CD1c-positive myeloid dendritic cell (primary cell): Measurements from ENCODE around the gene SERGEF.

Source experiments
- DNase-seq: peaks from one replicate; pipeline ENCODE4 v3.0.0-alpha.2; 2016; ENCODE audit errors: extremely low spot score

Gene SERGEF

DNA sequence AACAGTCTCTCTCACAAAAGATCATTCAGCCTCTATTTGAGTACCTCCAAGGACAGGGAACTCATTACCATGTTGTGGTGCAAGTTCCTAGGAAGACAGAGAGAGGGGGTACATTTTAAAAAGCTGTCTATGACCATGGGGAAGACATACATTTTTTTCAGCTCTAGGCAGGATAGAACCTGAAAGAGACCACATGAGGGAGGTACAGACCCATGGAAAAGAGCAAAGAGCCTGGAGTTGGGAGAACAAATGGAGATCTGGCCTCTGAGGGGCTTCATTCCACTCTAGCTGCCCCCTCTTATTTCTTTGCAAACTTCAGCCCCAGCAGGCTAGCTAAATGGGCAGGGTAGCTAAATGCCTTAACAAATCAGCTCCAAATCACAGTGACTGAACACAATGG, 241.9 kb downstream of the SERGEF start:
- no peak for DNase-seq

DNA sequence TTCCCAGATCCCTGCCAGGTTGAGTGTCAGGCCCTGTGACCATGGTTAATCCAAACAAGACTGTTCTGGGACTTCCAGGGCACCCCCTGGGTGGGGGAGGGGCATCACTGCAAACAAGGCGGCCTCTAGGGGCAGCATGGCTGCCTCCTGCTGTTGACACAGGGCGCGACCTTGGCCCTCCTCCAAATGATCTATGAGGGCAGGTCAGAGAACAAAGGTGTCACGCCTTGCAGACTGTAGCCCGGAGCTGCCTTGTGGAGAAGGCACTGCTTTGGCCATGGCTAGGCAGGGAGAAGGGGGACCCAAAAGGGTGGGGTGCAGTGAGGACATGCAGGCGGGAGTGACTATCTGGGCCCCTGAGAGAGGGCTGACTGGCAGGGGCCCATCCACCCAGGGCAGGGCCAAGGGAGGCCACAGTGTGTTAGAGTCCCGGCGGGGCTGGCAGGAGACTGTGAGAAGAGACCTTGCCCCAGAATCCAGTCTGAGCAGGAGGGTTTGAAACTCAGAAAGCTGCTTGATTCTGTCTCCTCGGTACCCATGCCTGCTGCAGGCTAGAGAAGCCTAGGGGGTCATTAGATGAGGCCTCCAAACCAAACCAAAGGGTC, 242.7 kb downstream of the SERGEF start:
- no peak for DNase-seq

DNA sequence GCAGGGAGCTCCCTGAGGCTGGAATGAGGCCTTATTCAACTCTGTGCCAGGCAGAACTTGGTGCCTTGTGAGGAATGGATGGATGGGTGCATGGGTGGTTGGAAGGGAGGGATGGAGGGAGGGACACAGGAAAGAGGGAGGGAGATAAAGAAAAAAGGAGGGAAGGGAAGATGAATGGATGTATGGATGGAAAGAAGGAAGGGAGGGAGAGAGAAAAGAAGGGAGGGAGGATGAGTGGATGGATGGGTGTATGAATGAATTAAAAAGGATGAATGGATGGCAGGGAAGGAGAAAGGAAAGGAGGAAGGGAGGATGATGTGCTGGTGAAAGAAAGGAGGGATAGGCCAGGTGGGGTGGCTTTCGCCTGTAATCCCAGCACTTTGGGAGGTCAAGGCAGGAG, 243.6 kb downstream of the SERGEF start:
- no peak for DNase-seq

DNA sequence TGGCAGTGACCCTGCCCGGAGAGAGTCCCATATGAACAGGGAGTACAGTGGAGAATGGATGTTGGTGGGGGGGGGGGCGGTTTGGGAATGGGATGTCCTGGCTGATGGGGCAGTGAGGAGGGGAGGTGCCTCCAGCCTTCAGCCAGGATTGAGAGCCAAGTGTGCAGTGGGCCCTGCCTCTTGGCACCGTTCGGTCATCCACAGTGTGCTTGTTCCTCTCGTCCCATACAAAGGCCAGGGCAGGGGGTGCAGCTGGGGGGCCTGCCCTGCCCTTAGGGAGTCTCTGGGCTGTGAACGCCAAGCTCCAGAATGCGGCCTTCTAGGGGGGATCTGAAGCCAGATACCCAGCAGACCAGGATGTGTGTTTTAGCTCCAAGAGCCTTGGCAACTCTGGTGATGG, 244.3 kb downstream of the SERGEF start:
- DNase-seq, result no peak

DNA sequence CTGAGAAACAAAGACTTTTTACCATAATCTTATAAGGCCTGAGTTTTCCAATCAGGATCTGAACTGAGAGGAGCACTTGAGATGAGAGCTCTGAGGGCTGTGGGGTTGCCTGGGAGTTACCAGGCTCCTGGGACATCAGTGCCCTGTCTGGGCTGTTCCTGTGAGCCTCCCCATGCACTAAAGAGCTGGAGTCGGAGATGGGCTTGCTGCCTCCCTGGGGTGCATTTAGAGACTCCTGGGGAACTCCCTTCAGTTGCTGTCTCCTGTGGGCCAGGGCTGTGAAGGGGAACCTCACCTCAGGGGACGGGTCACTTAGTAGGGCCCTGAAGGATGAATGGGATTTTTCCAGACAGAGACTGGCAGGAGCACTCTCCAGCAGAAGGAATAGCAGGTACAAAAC, 244.9 kb downstream of the SERGEF start:
- DNase-seq, result no peak

DNA sequence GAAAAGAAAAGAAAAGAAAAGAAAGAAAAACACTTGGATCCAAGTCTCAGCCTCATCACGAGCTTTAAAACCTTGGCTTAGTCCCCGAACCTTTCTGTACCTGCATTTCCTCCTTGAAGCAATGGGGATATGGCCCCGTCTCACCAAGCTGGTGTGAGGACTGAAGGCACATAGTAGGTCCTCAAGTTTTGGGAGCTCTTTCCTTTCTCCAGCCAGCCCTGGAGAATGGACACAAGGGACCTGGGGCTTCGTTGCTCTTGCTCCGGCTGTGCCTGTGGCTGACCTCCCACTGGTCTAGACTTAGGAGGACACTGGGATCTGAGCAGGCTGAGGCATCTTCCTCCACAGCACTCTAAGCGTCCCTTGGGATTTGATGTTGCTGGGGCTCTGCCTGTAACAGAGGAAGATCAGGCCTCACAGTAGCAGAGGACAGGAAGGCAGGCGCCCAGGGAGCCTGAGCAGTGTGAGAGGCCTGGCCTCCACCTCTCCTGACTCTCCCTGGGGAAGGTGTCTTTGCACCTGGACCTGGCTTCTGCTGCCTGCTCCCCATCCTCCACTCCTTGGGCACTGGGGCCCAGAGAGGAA, 245.5 kb downstream of the SERGEF start:
- no peak for DNase-seq

DNA sequence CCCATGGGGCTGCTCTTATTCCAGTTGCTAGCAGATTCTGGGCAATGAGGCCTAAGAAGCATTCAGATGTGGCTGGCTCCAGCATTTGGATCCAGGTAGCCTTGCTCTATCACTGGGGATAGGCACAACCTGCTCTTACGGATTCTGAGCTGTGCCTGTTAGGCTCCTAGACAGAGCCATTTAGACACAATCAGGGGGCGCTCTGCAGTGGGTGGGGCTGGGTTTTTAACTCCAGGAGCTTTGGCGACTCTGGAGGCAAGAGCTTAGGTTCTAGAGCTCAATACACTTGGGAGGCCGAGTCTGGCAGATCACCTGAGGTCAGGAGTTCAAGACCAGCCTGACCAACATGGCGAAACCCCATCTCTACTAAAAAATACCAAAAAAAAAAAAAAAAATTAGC, 246.3 kb downstream of the SERGEF start:
- no peak for DNase-seq

DNA sequence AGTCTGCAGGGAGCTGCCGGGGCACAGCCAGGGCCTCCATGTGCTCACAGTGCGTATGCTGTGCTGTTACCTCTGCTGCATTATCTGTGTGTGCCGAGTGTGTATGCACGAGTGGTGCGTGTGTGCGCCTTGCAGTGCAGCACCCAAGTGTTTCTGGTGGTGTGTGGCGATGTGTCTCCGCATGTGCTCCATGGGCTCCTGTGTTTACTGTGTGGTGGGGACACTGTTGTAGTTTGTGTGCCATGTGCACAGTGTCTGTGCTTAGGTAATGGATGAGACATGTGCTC, 246.8 kb downstream of the SERGEF start:
- DNase-seq, result no peak

DNA sequence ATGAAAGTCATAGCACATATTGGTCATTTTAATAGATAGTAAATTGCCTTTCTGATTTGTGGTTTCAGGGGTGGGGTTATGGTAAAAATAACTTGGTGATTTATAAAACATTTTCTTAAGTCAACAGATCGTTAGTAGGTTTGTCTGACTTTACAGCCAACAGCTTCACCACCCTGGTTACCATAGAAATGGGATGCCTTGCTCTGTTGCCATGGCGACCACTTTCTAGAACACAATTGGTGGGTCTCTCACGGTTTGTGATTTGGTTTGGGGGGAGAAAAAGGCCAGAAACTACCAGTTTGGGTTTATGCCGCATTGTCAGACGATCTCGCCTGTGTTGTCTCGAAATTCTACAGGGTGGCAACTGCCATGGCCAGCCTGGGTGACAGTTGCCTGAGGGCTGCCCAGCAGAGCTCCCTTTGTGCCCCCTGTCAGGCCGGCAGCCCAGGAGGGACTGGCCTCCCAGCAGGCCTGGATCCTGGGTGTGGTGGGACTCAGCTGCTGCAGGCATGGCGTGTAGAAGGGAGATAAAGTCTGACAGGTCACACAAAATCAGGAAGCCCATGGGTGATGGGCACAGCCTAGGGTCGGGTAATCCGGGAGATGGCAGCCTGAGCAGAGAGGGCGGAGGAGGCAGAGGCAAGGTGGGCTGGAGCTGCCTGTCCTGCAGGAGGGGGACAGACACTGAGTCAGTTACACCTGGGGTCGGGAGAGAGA, 247.3 kb downstream of the SERGEF start:
- DNase-seq, result no peak

DNA sequence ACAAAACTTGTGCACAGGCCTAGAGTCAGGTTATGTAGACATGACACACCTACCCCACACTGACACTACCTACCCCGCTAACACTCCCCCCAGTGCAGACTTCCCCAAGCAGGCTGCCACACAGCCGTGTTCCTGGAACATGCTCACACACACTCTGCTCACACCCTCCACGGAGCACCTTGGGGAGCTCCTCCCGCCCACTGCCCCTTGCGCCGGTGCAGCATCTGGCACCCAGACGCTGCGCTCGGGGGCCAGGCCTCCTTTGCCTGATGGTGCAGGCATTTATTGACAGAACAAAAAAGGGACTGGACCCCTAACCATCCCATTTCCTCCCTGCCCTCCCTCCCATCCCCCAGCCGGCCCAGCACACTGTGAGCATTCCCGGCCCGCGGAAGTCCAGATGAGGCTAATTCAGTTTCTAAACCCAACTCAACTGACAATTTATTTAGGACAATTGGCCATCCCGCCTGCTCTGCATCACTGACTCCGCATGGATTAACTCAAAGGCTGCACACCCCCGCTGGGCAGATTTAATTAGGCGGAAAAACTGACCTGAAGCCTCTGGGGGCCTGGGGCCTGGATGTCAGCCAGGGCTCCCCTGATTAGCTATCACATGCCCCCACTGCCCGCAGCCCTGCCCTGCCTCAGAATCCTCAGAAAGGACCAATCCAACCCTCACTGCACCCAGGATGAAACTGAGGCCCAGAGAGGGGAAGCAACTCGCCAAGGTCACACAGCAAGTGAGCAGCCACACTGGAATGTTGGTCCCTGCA, 248.2 kb downstream of the SERGEF start:
- DNase-seq, result no peak

DNA sequence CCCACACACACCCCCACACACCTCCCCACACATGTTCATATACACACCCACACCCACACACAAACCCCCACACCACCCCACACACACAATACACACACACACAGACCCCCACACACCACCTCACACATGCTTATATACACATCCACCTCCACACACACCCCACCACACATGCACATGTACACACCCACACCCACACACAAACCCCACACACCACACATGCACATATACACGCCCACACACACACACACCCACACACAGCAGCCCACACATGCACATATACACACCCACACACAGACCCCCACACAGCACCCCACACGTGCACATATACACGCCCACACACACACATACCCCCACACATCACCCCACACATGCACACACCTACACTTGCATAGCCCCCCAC, 249.1 kb downstream of the SERGEF start:
- DNase-seq, result no peak

DNA sequence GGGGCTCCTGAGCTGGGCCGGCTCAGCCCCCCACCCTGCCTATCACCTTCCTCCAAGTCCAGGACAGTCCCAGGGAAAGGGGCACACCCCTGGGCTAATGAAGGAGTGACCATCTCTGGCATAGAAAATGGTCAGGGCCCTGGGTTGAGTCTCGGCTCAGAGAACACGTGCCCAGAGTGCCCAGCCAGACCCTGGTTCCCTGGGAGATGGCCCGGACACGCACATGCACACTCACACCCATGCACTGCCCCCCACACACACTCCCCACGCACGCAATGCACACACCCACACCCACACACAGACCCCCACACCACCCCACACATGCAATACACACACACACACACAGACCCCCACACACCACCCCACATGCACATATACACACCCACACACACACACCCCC, 249.6 kb downstream of the SERGEF start:
- no peak for DNase-seq

DNA sequence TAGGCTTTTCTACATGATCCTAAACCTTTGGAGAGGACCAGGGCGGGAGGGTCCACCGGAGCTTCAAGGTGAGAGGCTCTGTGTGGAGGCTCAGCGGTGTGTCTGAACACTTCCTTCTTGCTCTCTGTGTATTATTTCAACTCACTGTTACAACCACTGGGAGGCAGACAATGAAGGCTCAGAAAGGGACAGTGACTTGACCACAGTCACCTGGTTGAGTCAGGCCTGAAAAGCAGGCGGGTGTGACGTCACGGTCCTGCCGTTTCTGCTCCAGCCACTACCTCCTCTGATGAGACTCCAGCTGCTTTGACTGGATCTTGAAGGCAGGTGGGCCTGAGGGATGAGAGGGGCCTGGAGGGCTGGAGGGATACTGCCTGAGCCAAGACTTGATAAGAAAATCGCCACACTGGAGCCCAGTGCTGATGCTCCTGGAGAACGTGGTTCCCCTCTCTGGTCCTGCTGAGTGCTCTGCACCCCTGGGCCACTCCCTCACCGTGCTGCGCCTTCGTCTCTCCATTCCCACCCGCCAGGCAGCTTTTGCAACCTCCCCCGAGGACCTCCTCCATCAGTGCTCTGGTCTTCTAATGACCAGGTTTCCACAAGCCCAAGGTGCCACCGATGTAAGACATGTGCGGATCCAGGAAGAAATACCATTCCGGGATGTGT, 250.4 kb downstream of the SERGEF start:
- no peak for DNase-seq

DNA sequence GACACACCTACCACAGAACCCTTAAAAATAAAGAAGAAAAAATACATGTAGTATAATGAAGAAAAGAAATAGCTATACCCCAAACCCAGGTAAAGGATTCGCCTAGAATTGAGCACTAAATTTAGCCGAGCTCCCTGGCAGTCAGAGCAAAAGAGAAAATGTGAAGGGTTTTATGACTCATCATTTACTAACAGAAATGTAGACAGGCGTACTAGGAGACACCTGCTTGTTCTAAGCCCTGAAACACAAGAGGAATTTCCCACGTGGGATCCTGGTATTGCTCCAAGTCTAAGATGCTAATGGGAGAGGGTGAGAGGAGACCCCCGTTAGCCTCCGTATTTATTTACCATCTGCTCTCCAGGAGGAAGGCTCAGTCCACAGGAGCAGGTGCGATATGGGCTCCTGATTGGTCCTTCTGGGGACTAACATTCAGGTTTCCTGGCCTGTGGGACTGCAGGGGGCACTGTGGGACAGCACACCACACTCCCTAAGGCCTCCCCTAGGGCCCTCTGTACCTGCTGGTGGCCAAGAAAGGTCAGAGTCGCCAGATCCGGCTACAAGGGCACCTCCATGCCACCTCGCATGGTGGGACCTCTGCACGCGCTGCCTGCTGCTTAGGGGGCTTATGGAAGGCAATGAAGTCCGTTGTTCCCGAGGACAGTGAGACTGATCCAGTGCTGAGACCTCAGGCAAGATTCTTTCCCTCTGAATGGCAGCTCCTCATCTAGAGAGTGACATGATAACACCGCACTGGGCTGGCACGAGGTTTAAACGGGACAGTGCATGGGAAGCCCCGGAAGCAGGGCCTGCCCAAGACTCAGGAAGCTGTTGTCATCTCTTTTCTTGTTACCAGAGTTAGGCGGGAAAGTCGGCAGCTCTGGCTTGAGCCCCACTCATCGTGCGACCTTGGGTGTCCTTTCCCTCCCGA, 252.5 kb downstream of the SERGEF start:
- no peak for DNase-seq

DNA sequence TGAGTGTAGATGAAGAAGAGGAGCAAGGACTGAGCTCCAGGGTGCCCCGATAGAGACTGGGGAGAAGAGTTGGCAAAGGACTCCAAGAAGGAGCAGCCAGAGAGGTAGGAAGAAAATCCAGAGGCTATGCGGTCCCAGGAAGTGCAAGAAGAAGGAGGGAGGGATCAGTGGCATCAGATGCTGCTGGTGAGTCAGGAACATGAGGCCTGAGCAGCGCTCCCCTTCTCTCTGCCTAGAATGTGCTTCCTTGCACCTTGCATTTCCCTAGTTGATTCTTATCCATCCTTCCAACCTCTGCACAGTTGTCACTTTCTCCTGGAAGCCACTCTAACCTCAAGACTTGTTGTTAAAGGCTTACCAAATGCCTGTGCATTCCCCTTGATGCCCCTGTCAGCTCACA, 257.0 kb downstream of the SERGEF start:
- no peak for DNase-seq

DNA sequence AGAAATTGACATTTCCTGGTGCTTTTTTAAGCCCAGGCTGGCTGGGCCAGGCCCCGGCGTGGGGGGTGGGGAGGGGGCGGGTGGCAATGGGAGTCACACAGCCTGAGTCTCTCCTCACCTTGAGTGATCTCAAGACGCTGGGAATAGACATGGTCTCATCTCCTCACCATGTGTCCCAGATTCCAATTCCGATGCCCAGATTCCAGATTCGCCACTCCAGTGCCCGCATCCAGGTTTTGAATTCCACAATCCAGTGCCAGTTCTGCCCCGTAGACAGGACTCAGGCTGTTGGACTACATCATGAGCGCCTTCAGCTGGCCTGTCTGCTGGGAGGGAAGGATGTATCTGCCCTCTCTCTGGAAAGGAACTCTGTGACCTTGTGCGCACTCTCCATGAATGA, 259.2 kb downstream of the SERGEF start:
- no peak for DNase-seq

DNA sequence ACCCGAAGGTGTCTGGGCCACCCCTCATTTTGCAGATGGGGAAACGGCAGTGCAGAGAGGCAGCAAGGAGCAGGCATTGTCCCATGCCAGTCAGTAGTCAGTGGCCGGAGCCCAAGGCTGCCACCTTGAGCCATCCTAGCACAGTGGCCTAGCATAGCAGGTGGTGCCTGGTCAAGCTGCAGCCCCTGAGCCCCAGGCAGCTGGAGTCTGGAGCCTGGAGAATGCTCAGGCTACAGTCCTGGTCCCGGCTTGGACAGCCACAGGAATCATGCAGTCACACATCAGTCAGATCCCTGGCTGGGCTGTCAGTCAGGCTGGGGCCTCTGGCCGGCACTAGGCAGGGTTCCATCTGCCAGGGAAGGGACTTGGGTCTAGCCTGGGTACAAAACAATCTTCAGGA, 259.7 kb downstream of the SERGEF start:
- no peak for DNase-seq

DNA sequence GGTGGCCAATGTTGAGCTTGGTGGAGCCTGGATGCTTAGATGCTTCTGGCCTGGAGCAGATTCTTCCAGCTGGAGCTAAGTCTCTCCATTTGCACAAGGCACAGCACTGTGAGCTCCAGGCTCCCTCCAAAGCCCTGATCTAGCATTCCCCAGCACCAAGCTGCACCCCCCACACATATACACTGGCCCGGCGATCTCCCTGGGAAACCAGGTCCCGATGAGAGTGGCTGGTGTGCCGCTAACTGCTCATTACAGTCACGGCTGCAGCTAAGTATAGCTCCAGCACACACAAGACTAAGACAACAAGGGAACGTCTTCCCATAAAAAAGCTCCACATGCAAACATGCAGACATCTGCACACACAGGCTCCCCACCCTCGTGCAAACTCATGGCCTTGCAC, 260.7 kb downstream of the SERGEF start:
- no peak for DNase-seq

DNA sequence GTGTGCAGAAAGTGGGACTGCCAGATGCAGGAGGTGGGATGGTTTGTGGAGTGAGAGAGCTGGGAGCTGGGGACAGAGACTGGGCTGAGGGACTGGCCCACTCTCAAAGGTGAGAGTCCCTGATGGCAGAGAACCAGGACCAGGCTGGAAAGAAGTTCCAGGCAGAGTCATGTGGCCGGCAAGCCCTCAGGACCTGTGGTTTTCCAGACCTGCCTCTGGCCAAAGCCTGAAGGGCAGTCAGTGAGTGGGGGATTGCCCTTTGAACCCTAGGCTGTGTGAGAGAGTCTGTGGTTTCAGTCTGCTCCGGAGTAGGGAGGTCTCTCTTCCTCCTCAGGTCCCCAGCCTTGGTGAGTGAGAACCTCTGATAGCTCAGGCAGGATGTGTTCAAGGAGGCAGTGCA, 261.3 kb downstream of the SERGEF start:
- no peak for DNase-seq

DNA sequence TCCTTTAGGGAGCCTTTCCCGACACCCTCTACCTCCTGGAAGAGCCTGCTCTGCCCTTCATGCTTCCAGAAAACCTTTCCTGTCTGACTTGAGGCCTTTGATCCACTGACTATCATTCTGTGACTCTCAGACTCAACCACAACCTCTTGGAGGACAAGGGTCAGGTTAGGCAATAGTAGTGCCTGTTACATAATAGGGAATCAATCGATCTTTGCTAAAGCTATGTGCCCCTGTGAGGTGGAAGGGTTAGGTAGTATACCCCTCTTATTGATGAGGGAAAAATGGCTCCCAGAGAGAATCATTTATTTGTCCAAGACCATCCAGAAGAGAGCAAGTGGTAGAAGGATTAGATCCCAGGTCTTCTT, 262.1 kb downstream of the SERGEF start:
- DNase-seq, result no peak

DNA sequence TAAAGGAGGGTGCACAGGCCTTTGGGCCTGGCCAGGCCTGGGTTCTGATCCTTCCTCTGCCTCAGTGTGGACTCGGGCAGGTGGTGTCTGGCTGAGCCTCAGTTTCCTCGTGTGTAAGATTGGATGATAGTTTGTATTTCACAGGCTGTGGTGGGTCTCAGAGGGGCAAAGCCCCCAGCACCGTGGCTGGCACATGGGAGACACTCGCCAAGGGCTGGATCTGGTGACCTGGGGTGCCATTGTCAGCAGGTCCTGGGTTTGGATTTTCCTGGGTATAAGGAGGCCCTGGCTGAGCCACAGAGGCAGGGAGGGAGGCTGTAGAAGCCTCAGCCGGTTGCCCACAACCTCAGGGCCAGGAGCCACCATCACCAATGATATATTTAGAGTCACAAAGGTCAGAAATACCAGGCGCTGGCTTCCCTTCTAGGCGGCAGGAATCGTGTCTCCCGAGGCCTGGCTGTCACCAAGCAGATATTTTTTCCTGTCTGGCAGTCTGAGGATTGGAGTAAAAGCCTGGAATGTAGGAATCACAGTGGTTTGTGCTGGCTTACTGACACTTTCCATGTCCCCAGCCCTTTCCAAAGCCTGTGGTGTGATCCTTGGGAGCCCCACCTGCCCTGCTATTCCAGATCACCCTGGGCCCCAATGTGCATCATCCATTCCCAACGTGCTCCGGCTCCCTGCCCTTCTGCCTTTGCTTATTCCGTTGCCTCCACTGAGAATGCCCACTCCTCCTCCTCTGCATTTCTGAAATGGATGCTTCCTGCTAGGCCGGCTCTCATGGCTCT, 262.6 kb downstream of the SERGEF start:
- no peak for DNase-seq
